Common myeloid progenitor, CD34-positive (primary cell): ENCODE results near the gene RBM10.

Experiments
- CTCF ChIA-PET: fragments of 350-600 bp; sonication (Branson Sonifier 250); formaldehyde crosslinking; loops from one replicate; lab custom pipeline; 2021; ENCODE audit warnings: antibody characterized with exemption; lab: Charles Lee
- POLR2A ChIA-PET: fragments of 350-600 bp; sonication (Branson Sonifier 250); formaldehyde crosslinking; loops from one replicate; lab custom pipeline; 2021; ENCODE audit warnings: antibody characterized with exemption; lab: Charles Lee
- DNase-seq, 3 donors: peaks; one replicate each; pipeline versions ENCODE4 v3.0.0 to v3.0.0-alpha.2; 2013
- H3K27ac ChIP-seq, 2 experiments: 1 replicate in 1 of 2; 2 replicates in 1 of 2; pipeline ENCODE4 v1.7.0; 2013; ENCODE audit warnings: inconsistent platforms in 2 of 2, low read length in 2 of 2, mild to moderate bottlenecking in 2 of 2, low read depth in 1 of 2, moderate library complexity in 1 of 2; ENCODE audit not compliant: severe bottlenecking in 2 of 2, insufficient read depth in 1 of 2, poor library complexity in 1 of 2
- H3K27me3 ChIP-seq, 5 experiments: replicated peaks in 2 of 5; 1 replicate in 3 of 5; 2 replicates in 2 of 5; pipeline versions ENCODE4 v1.6.1 to v1.7.0; 2013; ENCODE audit warnings: low read length in 4 of 5, mild to moderate bottlenecking in 2 of 5, moderate library complexity in 2 of 5, inconsistent platforms in 1 of 5; ENCODE audit not compliant: insufficient read depth in 5 of 5, control insufficient read depth in 4 of 5
- H3K36me3 ChIP-seq, 4 experiments: 1 replicate in 2 of 4; 2 replicates in 2 of 4; pipeline versions ENCODE4 v1.6.1 to v1.7.0; 2013; ENCODE audit warnings: low read length in 3 of 4, control low read depth in 1 of 4, mild to moderate bottlenecking in 1 of 4; ENCODE audit not compliant: control insufficient read depth in 4 of 4, insufficient read depth in 4 of 4
- H3K4me1 ChIP-seq, 4 experiments: 1 replicate in 3 of 4; 2 replicates in 1 of 4; pipeline versions ENCODE4 v1.6.1 to v1.7.1; 2013; ENCODE audit warnings: low read length in 3 of 4, mild to moderate bottlenecking in 3 of 4, control low read depth in 1 of 4, inconsistent platforms in 1 of 4, moderate library complexity in 1 of 4; ENCODE audit not compliant: control insufficient read depth in 4 of 4, insufficient read depth in 4 of 4; ENCODE audit errors: control extremely low read depth in 1 of 4
- H3K4me3 ChIP-seq, 7 experiments: 1 replicate in 4 of 7; 2 replicates in 3 of 7; pipeline versions ENCODE4 v1.5.1 to v1.7.0; 2013; ENCODE audit warnings: mild to moderate bottlenecking in 7 of 7, low read length in 6 of 7, moderate library complexity in 6 of 7, inconsistent platforms in 2 of 7, low read depth in 2 of 7, control low read depth in 1 of 7; ENCODE audit not compliant: insufficient read depth in 4 of 7, control insufficient read depth in 1 of 7; ENCODE audit errors: extremely low read depth in 1 of 7
- H3K9me3 ChIP-seq, 5 experiments: 1 replicate in 4 of 5; 2 replicates in 1 of 5; pipeline versions ENCODE4 v1.6.1 to v1.7.1; 2013; ENCODE audit warnings: low read length in 4 of 5, mild to moderate bottlenecking in 2 of 5, inconsistent platforms in 1 of 5, low read depth in 1 of 5, moderate library complexity in 1 of 5; ENCODE audit not compliant: control insufficient read depth in 4 of 5, insufficient read depth in 2 of 5; ENCODE audit errors: control extremely low read depth in 1 of 5
- WGBS: methylation state at CpG from one replicate; pipeline ENCODE4 v1.1.5; 2013; ENCODE audit not compliant: insufficient coverage; 5-methylcytosine and 5-hydroxymethylcytosine counted together

Gene RBM10

GRCh38 chrX:47208108-47208507, 63.1 kb downstream of the RBM10 start:
- H3K36me3 ChIP-seq: peaks cover 19 to 94% (median 80%) of the 10 kb centered on the region in 4 experiments
- POLR2A ChIA-PET: no interaction called here
- DNase-seq: no peak
- H3K4me1 ChIP-seq: no peaks in the 10 kb centered on the region
- H3K9me3 ChIP-seq: no peaks in the 10 kb centered on the region
- H3K27me3 ChIP-seq: peaks cover 0 to 10% (median 0%) of the 10 kb centered on the region in 5 experiments
- 98% methylated on average over 10 of the region's 12 CpGs for WGBS
- no peak overlapping the region for H3K27ac ChIP-seq
- CTCF ChIA-PET: no interaction called here
- no peak overlapping the region for H3K4me3 ChIP-seq

DNA sequence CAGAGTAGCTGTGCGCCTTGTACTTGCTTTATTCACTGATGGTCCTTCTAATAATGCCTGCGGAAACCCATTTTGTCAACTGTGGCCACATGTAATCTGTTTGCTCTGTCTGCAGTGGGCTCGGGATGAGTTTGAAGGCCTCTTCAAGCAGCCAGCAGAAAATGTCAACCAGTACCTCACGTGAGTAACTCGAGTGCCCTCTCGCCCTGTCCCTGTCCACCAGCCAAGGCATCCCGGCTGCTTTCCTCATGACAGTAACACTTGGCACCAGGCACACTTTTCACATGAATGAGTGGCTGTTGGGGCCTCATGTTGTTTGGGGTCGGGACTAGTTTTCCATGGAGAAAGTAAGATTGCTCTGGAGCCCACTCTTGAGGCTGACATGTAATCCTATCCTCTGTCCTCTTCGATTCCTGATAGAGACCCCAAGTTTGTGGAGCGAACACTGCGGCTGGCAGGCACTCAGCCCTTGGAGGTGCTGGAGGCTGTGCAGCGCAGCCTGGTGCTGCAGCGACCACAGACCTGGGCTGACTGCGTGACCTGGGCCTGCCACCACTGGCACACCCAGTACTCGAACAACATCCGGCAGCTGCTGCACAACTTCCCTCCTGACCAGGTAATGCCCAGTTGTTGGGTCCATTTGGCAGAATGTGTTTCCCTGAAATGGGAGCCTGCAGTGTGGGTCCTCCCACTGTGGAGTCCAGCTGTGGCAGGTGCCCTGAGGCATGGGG, 64.7 kb downstream of the RBM10 start:
- Histone ChIP-seq H3K27me3 (peaks cover 0 to 10% (median 0%) of the 10 kb centered on the region in 5 experiments), H3K27ac (no peak overlapping the region), H3K4me3 (no peak overlapping the region), H3K4me1 (no peaks in the 10 kb centered on the region), H3K36me3 (peaks cover 20 to 93% (median 80%) of the 10 kb centered on the region in 4 experiments), H3K9me3 (no peaks in the 10 kb centered on the region)
- no peak for DNase-seq
- 98% methylated on average over 16 of the region's 16 CpGs for WGBS
- ChIA-PET CTCF (no interaction called here), POLR2A (no interaction called here)

- H3K36me3 ChIP-seq: peaks cover 19 to 91% (median 75%) of the 10 kb centered on the region in 4 experiments
- ChIA-PET CTCF (no interaction called here), POLR2A (no interaction called here)
- H3K4me1 ChIP-seq: no peaks in the 10 kb centered on the region
- peaks cover 0 to 10% (median 0%) of the 10 kb centered on the region in 5 experiments for H3K27me3 ChIP-seq
- no peaks in the 10 kb centered on the region for H3K9me3 ChIP-seq
- H3K27ac ChIP-seq: no peak overlapping the region
- 99% methylated on average over 13 of the region's 15 CpGs for WGBS
- no peak for DNase-seq
- H3K4me3 ChIP-seq: no peak overlapping the region
Observed at GRCh38 chrX:47210661-47211425, 65.8 kb downstream of the RBM10 start.

- POLR2A ChIA-PET: no interaction called here
- no peak for DNase-seq
- Histone ChIP-seq H3K9me3 (no peaks in the 10 kb centered on the region), H3K4me3 (no peak overlapping the region), H3K4me1 (peaks cover 4 to 11% (median 10%) of the 10 kb centered on the region in 4 experiments), H3K36me3 (peaks cover 13 to 82% (median 64%) of the 10 kb centered on the region in 4 experiments), H3K27ac (no peak overlapping the region), H3K27me3 (peaks cover 0 to 10% (median 0%) of the 10 kb centered on the region in 5 experiments)
- 100% methylated on average over 11 of the region's 12 CpGs for WGBS
- CTCF ChIA-PET: interaction anchor here (1.6 kb wide), 1 partner anchor 11 kb away, joined by 7 read pairs; no protein-coding TSS in a partner anchor
Observed at GRCh38 chrX:47212381-47213293, 67.6 kb downstream of the RBM10 start.

DNA sequence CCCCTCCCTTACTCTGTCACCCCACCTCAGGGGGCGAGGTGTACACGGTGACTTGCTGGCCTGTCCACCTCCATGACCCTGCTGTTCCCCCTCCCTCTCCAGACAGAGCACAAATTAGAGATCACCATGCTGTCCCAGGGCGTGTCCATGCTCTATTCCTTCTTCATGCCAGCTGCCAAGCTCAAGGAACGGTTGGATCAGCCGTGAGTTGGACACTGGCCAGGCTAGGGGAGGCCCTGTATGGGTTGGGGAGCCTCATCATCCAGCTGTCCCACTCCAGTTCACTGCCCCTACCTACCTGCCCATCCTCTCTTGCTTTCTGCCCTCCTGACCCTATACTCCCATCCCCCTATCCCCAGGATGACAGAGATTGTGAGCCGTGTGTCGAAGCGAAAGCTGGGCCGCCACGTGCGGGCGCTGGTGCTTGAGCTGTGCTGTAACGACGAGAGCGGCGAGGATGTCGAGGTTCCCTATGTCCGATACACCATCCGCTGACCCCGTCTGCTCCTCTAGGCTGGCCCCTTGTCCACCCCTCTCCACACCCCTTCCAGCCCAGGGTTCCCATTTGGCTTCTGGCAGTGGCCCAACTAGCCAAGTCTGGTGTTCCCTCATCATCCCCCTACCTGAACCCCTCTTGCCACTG, 69.5 kb downstream of the RBM10 start:
- WGBS: 97% methylated on average over 11 of the region's 20 CpGs
- DNase-seq: no peak
- POLR2A ChIA-PET: no interaction called here
- peaks cover 0 to 3% (median 0%) of the 10 kb centered on the region in 5 experiments for H3K27me3 ChIP-seq
- no peaks in the 10 kb centered on the region for H3K9me3 ChIP-seq
- peaks cover 4 to 18% (median 16%) of the 10 kb centered on the region in 4 experiments for H3K4me1 ChIP-seq
- CTCF ChIA-PET: interaction anchor here (0.7 kb wide), 1 partner anchor 13 kb away, joined by 3 read pairs; no protein-coding TSS in a partner anchor
- no peak overlapping the region for H3K27ac ChIP-seq
- H3K4me3 ChIP-seq: no peak overlapping the region
- peaks cover 10 to 67% (median 50%) of the 10 kb centered on the region in 4 experiments for H3K36me3 ChIP-seq

DNA sequence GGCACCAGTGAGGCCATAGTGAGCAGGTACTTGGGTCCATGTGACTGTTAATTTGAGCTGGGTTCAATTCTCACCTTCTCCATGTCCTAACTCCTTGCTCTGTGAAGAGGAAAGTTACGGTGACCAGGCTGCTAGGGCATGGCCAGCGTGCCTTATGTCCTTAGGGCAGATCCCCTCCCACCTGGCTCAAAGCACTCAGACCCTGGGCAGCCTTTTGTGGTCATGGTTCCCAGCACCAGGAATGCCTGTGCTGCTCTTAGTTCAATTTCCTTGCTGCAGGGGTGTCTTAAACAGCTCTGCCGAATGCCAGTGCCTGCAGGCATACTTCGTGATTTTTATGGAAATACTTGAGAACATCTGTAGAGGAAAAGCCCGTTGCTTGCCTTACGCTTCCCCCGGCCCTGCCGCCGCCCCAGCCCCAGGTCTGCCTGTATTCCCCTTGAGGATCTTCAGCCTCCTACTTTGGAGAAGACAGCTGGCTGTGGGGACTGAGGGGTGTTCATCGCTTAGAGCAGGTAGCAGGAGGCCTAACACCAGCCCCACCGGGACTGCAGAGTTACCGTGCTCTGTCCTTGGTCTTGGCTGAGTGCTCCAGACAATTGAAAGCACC, 70.4 kb downstream of the RBM10 start:
- Histone ChIP-seq H3K4me3 (no peak overlapping the region), H3K9me3 (no peaks in the 10 kb centered on the region), H3K36me3 (peaks cover 9 to 59% (median 42%) of the 10 kb centered on the region in 4 experiments), H3K4me1 (peaks cover 4 to 26% (median 25%) of the 10 kb centered on the region in 4 experiments), H3K27ac (no peak overlapping the region), H3K27me3 (peaks cover 0 to 3% (median 0%) of the 10 kb centered on the region in 5 experiments)
- DNase-seq: no peak
- 97% methylated on average over 12 of the region's 12 CpGs for WGBS
- ChIA-PET CTCF (interaction anchor here (0.7 kb wide), 1 partner anchor 13 kb away, joined by 3 read pairs; no protein-coding TSS in a partner anchor), POLR2A (no interaction called here)
